GM04504 (cell line): ENCODE results near the gene CYRIA.

Experiments
- DNase-seq: peaks from one replicate; pipeline ENCODE4 v3.0.0-alpha.2; 2012; ENCODE audit warnings: low read depth

CYRIA gene

DNA sequence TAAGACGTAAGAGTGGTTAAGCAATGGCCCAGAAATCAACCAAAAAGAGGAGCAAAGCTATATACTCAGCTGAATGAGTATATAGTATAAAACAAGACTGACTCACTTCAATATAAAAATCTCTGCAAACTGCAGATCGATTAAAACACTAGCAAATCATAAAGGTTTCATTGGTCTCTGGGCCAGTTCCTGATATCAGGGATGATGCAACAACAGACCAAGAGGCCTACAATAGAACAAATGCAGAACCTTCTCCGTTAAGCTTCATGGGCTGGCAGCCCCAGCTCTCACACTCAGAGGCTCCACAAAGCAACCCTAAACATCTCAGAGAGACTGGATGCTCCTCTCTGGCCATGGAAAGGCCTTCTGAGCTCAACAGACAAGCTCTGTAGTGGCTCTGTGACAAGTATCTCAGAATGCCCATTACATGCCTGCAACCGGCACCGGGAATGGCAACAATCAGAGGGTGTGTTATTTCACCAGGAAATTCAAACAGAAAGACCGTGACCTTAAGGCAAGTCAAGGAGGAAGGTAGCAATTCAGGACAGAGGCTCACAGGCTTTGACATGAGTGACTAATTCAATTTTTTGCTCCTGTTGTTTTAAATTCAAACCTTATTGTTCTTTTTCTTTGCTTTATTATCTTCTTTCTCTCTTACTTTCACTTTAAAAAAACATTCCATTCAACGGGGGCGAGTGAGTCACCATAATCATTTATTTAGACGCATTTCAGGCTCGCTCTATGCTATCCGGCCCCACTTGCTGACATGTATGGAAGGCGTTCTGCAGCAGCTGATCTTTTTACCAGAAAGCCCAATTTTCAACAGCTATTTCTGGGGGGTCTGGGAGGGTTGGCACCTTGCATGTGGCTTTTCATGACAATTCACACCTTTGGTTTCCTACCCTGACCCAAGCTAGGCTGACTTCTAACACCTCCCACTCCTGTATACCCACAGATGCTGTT lies 15.1 kb downstream of the CYRIA start:
- DNase-seq, result no peak

DNA sequence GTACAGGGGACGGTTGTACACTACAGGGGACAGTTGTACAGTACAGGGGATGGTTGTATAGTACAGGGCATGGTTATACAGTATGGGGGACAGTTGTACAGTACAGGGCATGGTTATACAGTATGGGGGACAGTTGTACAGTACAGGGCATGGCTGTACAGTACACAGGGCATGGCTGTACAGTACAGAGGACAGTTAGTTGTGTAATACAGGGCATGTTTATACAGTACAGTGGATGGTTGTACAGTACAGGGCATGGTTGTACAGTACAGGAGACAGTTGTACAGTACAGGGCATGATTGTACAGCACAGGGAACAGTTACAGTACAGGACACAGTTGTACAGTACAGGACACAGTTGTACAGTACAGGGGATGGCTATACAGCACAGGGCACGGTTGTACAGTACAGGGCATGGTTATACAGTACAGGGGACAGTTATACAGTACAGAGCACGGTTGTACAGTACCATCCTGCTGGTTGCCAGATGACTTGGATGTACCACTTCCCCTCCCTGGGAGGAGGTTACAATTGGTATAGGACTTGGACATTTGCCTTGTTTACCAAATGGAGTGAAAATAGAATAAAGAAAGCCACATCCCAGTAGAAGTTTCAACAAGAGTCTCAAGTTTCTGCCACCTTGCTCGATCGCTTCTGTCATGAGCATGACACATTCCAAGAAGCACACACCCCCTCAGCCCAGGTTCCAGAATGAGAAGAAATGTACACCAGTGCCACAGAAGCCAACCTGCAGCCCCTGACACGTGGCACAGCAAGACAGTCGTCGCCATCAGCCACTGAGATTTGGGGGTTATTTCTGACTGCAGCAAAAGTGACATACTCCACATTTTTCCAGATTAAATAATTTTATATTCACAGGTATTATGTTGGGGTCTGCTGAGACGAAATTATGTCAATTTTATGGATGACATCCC lies 16.0 kb downstream of the CYRIA start:
- no peak for DNase-seq

DNA sequence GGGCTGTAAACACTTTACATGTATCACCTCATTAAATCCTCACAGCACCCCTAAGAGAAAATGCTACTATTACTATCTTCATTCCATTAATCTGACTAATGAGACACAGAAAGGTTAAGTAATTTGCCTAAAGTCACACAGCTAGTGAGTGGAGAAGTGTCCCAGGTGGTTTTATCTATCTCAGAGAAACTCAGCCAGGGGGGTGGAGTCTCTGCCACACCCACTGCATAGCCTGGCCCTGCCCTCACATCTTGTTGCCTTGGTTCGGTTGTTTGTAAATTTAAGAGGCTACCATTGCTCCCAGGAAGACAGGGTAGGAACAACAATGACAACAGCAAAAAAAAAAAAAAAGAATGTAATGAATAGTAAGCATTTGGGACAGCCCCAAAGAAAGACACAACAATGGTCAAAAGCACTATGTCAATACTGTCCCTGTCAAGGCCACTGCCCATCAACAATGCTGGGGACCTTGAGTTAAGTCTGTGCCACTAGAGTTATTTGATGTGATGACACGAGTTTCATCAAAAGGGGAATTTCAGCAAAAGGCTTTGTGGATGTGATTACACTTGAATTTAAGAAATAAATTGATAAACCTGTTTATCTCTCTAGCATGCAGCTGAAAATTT lies 17.5 kb downstream of the CYRIA start:
- DNase-seq, result no peak

DNA sequence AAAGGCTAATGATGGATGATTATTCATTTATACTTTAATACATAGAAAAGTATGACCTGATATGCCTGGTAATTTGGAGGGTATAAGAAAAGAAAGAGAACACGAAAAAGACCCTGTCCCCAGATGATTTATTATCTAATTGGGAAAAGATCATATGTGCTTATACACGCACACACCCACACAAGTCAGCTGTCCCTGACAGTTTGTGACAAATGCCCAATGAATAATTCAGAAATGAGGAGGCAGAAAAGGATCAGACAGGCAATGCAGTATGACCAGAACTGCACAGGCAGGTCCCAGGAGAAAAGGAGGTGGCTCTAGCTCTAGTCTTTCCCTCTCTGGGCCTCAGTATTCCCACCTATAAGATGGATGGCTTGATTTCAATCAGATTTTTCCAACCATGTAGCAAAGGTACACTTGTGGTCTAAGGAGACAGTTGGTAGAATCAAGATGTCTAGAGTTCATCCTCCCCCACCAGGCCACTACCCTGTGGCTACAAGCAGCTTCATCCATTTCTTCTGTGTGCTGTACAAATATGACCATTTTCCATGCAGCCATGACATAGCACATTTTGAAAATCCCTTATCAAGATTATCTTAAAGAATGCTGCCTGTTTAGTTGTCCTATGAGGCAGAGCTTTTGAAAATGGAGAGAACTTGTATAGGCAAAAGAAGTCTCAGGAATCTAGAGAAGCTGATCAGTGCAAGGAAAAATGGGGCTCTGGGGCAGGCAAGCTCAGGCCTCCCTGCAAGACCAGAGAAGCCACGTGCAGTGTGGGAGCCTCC lies 19.7 kb downstream of the CYRIA start:
- no peak for DNase-seq

DNA sequence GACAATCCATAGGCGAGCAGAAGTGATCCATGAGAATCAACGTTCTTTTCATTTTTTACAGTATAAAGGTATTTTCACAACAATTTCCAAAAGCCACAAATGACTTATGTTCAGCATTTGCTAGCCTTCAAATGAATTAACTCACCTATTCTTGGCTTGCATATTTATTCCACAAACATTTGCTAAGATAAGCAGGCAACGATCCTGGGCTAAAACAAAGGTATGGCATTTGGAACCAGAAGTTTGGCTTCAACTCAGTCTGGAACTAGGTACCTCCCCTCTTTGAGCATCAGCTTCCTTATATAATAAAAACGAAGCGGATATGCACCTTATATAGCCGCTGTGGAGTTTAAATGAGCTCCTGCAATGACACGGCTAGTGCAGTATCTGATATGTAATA lies 20.5 kb downstream of the CYRIA start:
- no peak for DNase-seq

DNA sequence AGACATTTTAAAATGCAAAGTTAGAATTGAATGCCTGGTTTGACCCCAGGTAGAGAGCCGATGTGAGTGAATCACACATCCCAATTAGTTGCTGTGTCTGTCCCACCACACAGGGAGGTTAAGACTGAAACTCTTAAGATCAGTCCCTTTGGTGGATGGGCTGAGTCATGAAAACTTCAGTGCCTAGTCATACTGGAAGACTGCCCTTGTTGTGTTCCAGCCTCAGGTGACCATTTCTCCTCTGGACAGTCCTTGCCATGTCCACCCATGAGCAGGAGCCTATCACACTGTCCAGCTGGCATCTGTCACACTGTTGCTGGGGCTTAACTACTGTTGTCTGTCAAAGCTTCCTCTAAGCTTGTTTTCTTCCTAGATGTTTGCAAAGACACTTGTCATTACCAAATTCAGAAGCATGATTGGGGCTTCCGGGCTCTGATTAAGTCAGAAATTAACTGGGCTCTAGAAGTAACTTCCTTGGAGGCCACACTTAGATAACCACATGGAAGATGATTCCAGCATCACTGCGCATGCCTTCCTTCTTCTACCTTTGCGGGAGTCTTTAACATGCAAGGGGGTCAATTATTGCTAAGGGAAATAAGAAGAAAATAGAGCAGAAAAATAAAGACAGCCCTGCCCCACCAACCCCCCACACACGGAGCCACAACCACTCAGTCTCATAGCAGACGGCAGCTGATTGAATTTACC lies 21.3 kb downstream of the CYRIA start:
- DNase-seq, result no peak

DNA sequence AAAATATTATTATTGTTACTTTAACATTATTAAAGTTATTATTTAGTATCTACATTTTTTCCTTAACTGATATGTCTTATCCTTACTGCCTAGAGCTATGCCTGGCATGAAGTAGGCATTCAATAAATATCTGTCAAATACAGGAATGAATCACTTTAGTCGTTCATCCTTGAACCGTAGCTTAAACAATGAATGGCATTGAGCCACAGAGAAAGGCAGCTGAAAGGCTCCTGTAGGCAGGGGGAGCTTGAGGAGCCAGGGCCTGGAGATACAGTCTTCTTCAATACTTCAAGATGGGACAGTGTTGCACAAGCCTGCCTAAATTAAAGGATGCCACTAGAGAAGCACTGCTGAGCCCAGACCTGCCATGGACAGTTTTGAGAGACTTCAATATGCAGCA lies 22.5 kb downstream of the CYRIA start:
- no peak for DNase-seq

DNA sequence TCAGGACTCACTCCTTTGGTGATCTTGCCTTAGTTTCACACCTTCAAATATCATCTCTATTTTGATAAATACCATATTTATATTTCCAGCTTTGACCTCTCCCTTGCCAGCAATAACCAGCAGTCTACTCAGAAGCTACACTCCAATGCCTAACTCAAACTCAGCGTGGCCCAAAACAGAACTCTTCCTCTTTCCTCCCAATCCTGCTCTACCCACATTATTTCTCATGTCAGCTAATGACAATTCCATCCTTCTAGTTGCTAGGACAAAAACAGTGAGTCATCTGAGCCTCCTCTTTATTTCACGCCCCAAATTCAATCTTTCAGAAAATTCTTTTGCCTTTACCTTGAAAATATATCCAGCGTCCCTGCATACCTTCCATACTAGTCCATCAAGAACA lies 23.5 kb downstream of the CYRIA start:
- DNase-seq, result no peak

DNA sequence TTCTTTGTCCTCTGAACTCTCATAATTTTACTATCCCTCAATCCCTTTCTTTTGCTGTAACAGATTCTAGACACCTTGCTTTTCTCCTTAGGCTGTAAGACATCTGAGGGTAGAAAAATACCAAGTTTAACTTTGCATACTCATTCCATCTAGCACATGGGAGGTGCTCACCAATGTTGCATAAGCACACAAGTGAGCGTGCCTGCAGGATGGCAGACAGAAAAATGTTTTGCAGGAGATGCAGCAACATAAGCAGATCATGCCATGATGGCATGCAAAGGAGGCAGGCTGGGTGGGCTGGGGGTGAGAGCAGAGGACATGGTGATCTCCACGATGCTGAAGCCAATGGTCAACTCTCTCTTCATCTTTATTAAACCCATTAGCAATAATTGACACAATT lies 24.1 kb downstream of the CYRIA start:
- DNase-seq, result no peak

DNA sequence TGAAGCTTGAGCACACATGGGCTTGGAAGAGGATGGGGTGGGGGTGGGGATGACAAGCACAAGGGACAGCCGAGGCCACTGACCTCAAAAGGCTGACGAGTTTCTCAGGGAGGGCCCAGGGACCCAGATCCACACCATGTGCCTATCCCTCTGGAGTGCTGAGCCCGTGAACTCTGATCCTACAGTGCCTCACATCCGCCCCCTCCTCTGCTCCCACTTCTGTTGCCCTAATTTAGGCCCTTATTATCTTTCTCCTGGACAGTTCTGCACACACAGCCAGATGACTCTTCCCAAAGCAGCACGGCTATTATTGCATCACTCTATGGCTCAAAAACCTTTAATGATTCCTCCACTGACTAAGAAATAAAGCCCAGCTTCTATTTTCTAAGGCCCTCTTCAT lies 24.8 kb downstream of the CYRIA start:
- DNase-seq, result no peak

DNA sequence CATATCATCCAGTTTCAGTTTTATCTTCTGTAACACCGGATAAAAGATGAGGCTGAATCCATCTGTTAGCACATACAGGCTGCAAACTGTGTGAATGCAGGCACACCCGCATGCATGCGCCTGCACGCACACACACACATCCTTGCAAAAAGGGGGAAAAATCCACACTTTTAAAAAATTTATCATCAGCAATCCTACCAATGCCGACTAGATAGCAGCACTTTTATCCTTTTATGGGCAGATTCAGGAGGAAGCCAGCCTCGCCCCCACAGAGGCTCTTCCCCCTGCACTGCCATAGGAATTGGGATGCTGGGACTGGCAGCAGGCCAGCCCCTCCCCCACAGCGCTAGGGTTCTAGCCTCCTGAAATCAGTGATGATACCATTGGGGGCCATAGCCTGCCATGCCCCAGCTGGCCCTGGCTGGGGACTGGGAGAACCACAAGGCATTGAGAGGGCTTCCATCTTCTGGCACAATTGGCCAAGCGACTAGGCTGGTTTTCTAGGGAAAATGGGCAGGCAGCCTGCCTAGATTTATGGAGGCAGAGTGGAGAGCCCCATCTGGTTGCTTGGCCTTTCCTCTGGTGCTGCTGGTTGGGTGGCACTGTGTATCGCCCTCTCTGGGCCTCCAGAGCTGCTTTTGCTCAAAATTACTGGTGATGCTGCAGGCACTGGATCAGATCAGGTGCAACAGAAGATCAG lies 25.5 kb downstream of the CYRIA start:
- DNase-seq, result no peak

DNA sequence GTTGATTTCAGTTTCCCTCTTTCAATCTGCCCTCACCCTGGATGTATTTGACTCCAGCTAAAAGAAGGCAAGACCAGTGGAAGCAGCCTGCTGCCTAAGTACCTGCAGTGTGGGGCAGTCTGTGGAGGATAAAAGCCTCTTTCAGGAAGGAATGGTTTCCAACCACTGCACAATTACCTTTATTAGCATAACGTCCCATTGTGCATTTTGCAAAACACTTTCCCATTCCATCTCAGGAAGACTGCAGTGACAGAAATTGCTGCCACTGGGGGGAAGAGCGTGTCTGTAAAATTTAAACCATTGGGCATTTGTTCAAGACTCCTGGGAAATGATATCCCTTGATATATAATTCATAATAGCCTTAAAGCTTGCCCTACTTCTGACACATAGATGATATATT lies 26.2 kb downstream of the CYRIA start:
- no peak for DNase-seq

DNA sequence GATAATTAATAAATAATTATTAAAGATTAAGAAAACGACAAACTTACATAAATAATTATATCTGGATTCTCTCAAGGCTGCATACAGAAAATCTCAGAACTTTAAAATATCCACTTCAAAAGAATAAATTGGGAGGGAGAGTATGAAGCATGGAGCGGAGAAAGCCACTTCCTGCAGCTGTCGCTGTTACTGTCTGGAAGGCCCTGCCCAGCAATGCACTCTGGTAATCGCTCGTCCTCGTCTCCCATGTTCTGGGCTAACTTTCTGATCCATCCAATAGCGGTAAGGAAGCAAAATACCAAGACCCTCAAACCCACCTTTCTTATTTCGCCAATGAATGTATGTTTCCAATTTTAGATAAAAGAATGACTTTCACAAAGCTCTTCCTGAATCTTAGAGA lies 26.7 kb downstream of the CYRIA start:
- DNase-seq, result no peak

DNA sequence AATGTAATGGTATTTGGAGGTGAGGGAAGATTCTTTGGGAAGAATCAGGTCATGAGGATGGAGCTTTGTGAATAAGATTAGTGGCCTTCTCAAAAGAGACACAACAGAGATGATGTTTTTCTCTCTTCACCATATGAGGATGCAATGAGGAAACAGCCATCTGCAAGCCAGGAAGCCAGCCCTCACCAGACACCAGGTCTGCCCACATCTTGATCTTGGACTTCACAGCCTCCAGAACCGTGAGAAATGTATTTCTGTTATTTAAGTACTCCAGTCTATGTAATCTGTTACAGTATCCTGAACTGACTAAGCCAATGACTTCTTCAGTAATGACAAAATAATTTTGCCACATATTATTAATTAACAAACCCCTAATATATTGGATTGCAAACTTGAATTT lies 28.3 kb downstream of the CYRIA start:
- no peak for DNase-seq

DNA sequence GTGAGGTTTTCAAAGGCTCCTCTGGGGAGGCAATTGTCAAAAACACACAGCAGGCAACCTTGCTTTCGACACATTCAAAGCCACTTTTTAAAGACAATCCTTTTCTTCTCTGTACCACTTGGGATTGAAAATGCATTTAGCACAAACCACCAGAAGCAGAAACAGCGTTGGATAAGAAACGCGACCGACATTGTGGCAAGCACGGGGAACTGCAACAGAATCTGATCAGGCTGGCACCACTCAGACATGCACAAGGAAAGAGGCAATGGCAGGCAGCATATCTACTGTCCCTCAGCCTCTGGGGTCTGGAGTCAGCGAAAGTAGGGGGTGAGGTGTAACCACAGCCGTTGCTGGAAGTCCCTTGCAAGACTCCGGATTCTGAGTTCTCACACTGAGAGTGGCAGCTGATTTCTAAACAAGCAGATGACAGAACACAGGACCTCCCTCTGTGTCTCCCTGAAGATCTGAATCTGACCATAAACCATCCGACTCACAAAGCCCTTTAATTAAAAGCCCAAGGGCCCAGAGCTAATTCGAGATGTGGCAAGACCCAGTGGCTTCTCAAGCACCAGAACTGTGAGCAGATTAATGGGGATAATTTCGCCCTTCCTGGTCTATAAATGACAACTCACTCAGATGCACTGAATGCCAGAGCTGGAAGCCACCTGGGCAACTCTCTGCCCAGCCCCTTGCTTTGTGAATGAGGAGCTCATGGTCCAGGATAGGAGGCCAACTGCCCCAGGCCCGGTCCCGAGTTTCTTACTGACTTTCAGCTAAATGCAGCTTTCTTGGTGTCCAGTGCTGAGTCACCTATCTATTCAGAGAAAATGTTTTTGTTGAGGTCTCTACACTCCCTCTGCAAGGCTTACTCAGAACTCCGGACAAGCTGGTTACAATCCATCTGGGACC lies 29.6 kb downstream of the CYRIA start:
- no peak for DNase-seq

DNA sequence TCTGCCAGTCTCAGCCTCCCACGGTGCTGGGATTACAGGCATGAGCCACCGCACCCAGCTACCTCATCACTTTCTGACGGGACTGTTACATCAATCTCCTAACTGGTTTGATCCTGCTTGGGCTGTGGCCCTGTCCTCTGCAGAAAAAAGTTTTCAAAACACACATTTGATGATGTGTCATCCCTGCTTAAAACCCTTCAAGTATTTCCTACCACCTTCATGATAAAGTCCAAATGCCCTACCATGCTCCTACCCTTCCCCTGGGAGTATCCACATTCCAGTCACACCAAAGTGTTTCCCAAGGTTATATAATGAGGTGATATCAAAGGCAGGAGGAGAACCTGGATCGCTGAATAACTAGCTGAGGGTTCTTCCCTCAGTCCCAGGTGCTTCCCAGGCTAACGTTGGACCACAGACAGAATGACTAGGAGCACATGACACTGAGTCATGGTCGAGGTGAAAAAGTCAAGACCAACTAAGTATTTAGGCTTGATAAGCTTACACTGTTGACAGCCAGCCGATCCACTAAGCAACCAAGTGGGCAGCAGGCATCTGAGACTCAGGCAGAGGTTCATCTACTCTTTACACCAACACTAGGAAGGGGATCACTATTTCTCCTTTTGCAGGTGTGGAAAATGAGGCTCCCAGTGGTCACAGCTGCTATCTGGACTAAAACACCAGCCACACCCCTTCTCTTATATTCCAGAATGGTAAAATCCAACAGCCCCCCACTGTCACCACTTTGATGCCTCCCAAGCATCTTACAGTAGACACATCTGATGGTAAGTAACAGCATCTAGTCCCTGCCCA lies 31.8 kb downstream of the CYRIA start:
- DNase-seq, result no peak

DNA sequence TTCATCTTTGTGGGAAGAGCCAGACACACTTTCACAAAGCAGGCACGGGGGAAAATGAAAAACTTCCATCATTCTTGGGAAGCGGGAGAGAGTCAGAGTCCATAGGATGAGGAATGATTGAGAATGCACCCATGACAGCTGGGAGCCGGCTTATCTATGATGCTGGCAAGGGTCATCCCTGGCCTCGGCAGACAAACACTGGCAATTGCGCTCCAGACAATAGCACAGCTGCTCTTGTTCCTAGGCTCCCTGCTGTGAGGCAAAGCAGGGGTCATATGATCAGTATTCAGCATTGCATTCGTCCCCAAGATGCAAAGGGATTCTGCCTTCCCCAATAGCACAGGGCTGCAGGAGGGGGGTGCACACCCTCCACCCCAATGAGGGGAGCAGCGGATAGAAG lies 33.0 kb downstream of the CYRIA start:
- DNase-seq, result no peak

DNA sequence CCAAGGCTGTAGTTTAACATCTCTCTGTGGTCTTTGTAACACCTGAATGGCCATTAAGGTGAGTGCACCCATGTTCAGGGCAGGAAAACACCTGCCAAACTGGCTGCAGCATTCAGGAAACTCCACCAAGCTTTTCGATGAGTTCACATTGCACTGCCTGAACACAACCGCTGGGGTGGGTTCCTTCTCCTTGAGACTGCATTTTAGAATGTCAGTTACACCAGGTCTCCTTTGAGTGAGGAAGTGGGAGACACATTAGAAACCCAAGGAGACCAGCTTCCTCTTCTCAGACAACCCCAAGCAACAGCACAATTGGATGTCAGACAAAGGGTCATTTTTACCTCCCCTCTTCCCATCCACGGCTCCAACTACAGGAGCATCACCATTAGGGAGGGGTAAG lies 35.2 kb downstream of the CYRIA start:
- DNase-seq, result no peak

DNA sequence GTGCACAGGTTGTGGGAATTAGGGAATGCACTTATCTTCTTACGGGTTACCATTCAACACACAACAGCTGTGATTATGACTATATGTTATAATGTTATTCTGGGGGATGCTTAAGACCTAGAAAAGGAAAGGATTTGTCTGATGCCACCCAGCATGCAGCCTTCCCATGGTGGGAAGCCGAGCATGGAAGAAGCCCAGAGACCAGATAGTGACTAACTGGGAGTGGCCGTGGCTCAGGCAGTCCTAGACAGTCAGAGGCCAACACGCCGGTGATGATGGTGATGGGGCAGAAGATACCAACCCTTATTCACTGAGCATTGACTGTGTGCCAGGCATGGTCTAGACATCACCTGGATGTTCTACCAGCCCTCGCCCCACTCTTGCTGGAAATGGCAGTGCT lies 35.9 kb downstream of the CYRIA start:
- no peak for DNase-seq
